Measurements from ENCODE around the gene DMD. TPM values are rescaled to one million over a fixed set of nuclear protein-coding genes. Genes with fewer than 3 reads are reported as not detected.

Gene DMD
- total and polyA plus RNA-seq, 2 of the 13 experiments (the other 11 are each of a cell fraction or from before 2014, with no cell fraction given): 17.6 to 25.9 TPM

- TF ChIP-seq RARG (CRISPR knock-in tag; IDR thresholded peaks at IDR 0.05; ENCODE audit: low read depth) (no peak), CCAR2 (optimal IDR thresholded peaks at IDR 0.05; ENCODE audit: low read depth, low read length) (no peak), ZSCAN12 (CRISPR knock-in tag; IDR thresholded peaks at IDR 0.05) (no peak), ZNF496 (CRISPR knock-in tag; IDR thresholded peaks at IDR 0.05; ENCODE audit: insufficient replicate concordance) (no peak), CBFB (CRISPR knock-in tag; IDR thresholded peaks at IDR 0.05) (no peak), ASH2L (IDR thresholded peaks at IDR 0.05; ENCODE audit: insufficient read length, low read depth, low read length) (no peak), SIX1 (CRISPR knock-in tag; IDR thresholded peaks at IDR 0.05; ENCODE audit: borderline replicate concordance) (no peak)
- TF ChIP-seq, protein P1, sequence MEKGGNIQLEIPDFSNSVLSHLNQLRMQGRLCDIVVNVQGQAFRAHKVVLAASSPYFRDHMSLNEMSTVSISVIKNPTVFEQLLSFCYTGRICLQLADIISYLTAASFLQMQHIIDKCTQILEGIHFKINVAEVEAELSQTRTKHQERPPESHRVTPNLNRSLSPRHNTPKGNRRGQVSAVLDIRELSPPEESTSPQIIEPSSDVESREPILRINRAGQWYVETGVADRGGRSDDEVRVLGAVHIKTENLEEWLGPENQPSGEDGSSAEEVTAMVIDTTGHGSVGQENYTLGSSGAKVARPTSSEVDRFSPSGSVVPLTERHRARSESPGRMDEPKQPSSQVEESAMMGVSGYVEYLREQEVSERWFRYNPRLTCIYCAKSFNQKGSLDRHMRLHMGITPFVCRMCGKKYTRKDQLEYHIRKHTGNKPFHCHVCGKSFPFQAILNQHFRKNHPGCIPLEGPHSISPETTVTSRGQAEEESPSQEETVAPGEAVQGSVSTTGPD (CRISPR knock-in tag; IDR thresholded peaks at IDR 0.05): no peak
These were observed 1665.2 kb downstream of the DMD start (continued) for GRCh38 chrX:31546126-31546525.

DNA sequence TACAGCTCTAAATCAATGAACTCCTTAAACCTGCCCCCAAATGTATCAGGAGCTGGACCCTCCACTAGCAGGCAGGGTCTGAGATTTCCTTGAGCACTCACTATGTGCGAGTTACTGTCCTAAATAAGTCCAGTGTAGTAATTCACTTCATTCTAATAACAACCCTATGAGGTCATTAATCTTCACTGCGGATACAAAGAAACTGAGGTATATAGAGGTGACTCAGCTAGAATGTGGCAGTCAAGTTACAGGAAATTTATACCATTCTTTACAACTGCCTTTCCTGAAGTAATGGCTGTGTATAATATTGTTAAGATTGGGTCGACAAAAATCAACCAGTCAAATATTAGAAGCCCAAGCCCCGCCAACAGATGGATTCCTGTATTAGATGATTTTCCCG is 1665.6 kb downstream of the DMD start:
- H3K4me2 ChIP-seq (ENCODE audit: low read depth, low read length): no peak overlapping the region
- H3K27ac ChIP-seq (ENCODE audit: extremely low read length, insufficient read depth, low read length): no peak overlapping the region
- FAIRE-seq: no peak

More for the DNA sequence above, 1665.6 kb downstream of the DMD start:
- H3K27me3 ChIP-seq (ENCODE audit: control insufficient read depth in 1 of 2, insufficient read depth in 2 of 2, low read length in 2 of 2): no peaks in the 10 kb centered on the region
- in situ Hi-C loops (cut with HindIII; ENCODE audit: extremely low pct_ligation_motif_present, low pct_unique_long_range_greater_than_20kb): no loop called here
- TF ChIP-seq SALL2 (CRISPR knock-in tag; IDR thresholded peaks at IDR 0.05) (no peak), ZNF251 (CRISPR knock-in tag; IDR thresholded peaks at IDR 0.05) (no peak), ARID4A (CRISPR knock-in tag; IDR thresholded peaks at IDR 0.05; ENCODE audit: borderline replicate concordance) (no peak), MBNL3 (CRISPR knock-in tag; conservative IDR thresholded peaks at IDR 0.05) (no peak), RXRA (CRISPR knock-in tag; IDR thresholded peaks at IDR 0.05) (no peak), ZNF292 (CRISPR knock-in tag; IDR thresholded peaks at IDR 0.05; ENCODE audit: borderline replicate concordance, low read depth) (no peak), ZNF446 (CRISPR knock-in tag; IDR thresholded peaks at IDR 0.05) (no peak), RFXAP (CRISPR knock-in tag; IDR thresholded peaks at IDR 0.05; ENCODE audit: borderline replicate concordance) (no peak), ELF1 (CRISPR knock-in tag; IDR thresholded peaks at IDR 0.05) (no peak), ZNF232 (CRISPR knock-in tag; IDR thresholded peaks at IDR 0.05; ENCODE audit: borderline replicate concordance) (no peak)
- TF ChIP-seq, protein P2, sequence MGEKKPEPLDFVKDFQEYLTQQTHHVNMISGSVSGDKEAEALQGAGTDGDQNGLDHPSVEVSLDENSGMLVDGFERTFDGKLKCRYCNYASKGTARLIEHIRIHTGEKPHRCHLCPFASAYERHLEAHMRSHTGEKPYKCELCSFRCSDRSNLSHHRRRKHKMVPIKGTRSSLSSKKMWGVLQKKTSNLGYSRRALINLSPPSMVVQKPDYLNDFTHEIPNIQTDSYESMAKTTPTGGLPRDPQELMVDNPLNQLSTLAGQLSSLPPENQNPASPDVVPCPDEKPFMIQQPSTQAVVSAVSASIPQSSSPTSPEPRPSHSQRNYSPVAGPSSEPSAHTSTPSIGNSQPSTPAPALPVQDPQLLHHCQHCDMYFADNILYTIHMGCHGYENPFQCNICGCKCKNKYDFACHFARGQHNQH (CRISPR knock-in tag; IDR thresholded peaks at IDR 0.05): no peak
- DNase-seq (ENCODE audit: low spot score) (no peak), ATAC-seq (no peak)
- POLR2A ChIA-PET: no interaction called here
- H4K20me1 ChIP-seq (ENCODE audit: insufficient read depth, low read length): no peaks in the 10 kb centered on the region
- H3K9me3 ChIP-seq (ENCODE audit: low read length): no peaks in the 10 kb centered on the region
- no peaks in the 10 kb centered on the region for H3K36me3 ChIP-seq (replicated peaks in 1 of 2; ENCODE audit: control insufficient read depth in 1 of 2, insufficient read depth in 2 of 2, low read length in 2 of 2)
- WGBS (ENCODE audit: low lambda C conversion rate): 21% methylated on average over 3 of the region's 5 CpGs
- H3K79me2 ChIP-seq (ENCODE audit: insufficient read depth, low read length): no peaks in the 10 kb centered on the region
- no peaks in the 10 kb centered on the region for H3K4me1 ChIP-seq (ENCODE audit: insufficient read depth, low read length)
- intact Hi-C loops (cut with micrococcal nuclease; ENCODE audit: unreplicated experiment): no loop called here
- no peak overlapping the region for H3K4me3 ChIP-seq (replicated peaks in 1 of 3; ENCODE audit: insufficient read depth in 1 of 3, low read depth in 2 of 3, low read length in 3 of 3)
- no peak overlapping the region for H3K9ac ChIP-seq (ENCODE audit: insufficient read depth, low read depth, low read length)
- no TSS peak for BruUV-seq (replicated peaks)
- CTCF ChIA-PET (ENCODE audit: low intra/inter-chr PET ratio, low total read pairs): no interaction called here
- no peak overlapping the region for H2AFZ ChIP-seq (ENCODE audit: low read length)

All from HepG2 (cell line).